Vagina (tissue), 2 donors: ENCODE measurements around the gene SYCE3. TPM values are rescaled to one million over a fixed set of nuclear protein-coding genes. Genes with fewer than 3 reads are reported as not detected.

ENCODE experiments used
- DNase-seq, 2 donors: peaks; one replicate each; pipeline ENCODE4 v3.0.0-alpha.2; 2017; ENCODE audit errors: extremely low spot score in 2 of 2
- H3K27ac ChIP-seq: fragments of 200-600 bp; sonication (generic); one replicate; pipeline ENCODE4 v1.5.1; 2019
- H3K27me3 ChIP-seq: fragments of 200-600 bp; sonication (generic); one replicate; pipeline ENCODE4 v1.5.1; 2019
- H3K36me3 ChIP-seq, 2 donors: fragments of 200-600 bp; sonication (generic); one replicate each; pipeline ENCODE4 v1.5.1; 2017 to 2019
- H3K4me1 ChIP-seq: fragments of 200-600 bp; sonication (generic); one replicate; pipeline ENCODE4 v1.5.1; 2019
- H3K4me3 ChIP-seq, 2 donors: fragments of 200-600 bp; sonication (generic); 1 replicate in 1 of 2; 2 replicates in 1 of 2; pipeline ENCODE4 v1.5.1; 2016 to 2019
- H3K9me3 ChIP-seq: fragments of 200-600 bp; sonication (generic); one replicate; pipeline ENCODE4 v1.5.1; 2019
- POLR2A ChIP-seq, 2 donors: fragments of 450-650 bp; IDR thresholded peaks; one replicate each; pipeline ENCODE4 v1.6.1; 2017; ENCODE audit warnings: antibody characterized with exemption in 2 of 2, mild to moderate bottlenecking in 2 of 2, moderate library complexity in 2 of 2
- POLR2AphosphoS5 ChIP-seq, 2 donors: sonication (generic); formaldehyde crosslinking; IDR thresholded peaks; one replicate each; pipeline ENCODE4 v1.9.0; 2017; ENCODE audit warnings: antibody characterized with exemption in 2 of 2, mild to moderate bottlenecking in 2 of 2, low read depth in 1 of 2; ENCODE audit not compliant: insufficient read depth in 1 of 2
- intact Hi-C: fragments of 100-400 bp; cut with DNase I; formaldehyde crosslinking; loops from one replicate; pipeline ENCODE4 v1.15.1; 2023
- total RNA-seq: library from RNA; depleted of rRNA; stranded (reverse); fragments of >200 nt; gene quantifications from one replicate; pipeline ENCODE4 v1.2.3, GENCODE V29; 2016
- TF ChIP-seq, protein P1 (sequence below), 3 experiments: fragments of 450-650 bp in 2 of 3; fragments of 200-600 bp in 1 of 3; sonication (generic) in 1 of 3; IDR thresholded peaks; one replicate each; pipeline ENCODE4 v1.5.1; 2017 to 2019; ENCODE audit warnings: antibody characterized with exemption in 3 of 3, mild to moderate bottlenecking in 2 of 3, moderate library complexity in 2 of 3

The SYCE3 gene
- total RNA-seq, 1 donor from 2014 or later: not detected

DNA sequence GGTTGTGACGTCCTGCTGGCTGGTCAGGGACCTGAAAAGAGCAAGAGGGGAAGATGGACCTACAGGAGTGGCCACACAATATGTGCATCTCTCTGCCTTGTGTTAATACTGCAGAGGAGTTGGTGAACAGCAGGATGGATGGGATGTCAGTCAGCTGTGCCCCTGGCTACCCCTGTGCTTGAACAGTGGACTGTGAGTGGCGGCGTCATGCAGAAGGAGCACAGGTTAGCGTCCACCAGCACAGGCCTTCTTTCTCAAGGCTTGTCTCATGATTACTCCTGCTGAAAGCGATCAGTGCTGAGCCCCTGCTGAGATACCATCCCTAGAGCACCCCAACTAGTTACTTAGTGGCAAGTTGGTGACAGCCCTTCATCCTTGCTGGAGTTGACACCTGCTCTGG is 23.7 kb upstream of the SYCE3 start:
- no peaks in the 10 kb centered on the region for H3K36me3 ChIP-seq
- no peak overlapping the region for H3K27ac ChIP-seq
- H3K27me3 ChIP-seq: no peaks in the 10 kb centered on the region
- no peak for DNase-seq
- peaks cover 17% of the 10 kb centered on the region for H3K4me1 ChIP-seq
- TF ChIP-seq POLR2A (IDR thresholded peaks at IDR 0.05) (no peak), POLR2AphosphoS5 (IDR thresholded peaks at IDR 0.05; ENCODE audit: insufficient read depth in 1 of 2, low read depth in 1 of 2) (no peak)
- TF ChIP-seq, protein P1, sequence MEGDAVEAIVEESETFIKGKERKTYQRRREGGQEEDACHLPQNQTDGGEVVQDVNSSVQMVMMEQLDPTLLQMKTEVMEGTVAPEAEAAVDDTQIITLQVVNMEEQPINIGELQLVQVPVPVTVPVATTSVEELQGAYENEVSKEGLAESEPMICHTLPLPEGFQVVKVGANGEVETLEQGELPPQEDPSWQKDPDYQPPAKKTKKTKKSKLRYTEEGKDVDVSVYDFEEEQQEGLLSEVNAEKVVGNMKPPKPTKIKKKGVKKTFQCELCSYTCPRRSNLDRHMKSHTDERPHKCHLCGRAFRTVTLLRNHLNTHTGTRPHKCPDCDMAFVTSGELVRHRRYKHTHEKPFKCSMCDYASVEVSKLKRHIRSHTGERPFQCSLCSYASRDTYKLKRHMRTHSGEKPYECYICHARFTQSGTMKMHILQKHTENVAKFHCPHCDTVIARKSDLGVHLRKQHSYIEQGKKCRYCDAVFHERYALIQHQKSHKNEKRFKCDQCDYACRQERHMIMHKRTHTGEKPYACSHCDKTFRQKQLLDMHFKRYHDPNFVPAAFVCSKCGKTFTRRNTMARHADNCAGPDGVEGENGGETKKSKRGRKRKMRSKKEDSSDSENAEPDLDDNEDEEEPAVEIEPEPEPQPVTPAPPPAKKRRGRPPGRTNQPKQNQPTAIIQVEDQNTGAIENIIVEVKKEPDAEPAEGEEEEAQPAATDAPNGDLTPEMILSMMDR (IDR thresholded peaks at IDR 0.05): no peak
- H3K4me3 ChIP-seq: no peak overlapping the region
- H3K9me3 ChIP-seq: no peaks in the 10 kb centered on the region
- intact Hi-C loops: no loop called here

DNA sequence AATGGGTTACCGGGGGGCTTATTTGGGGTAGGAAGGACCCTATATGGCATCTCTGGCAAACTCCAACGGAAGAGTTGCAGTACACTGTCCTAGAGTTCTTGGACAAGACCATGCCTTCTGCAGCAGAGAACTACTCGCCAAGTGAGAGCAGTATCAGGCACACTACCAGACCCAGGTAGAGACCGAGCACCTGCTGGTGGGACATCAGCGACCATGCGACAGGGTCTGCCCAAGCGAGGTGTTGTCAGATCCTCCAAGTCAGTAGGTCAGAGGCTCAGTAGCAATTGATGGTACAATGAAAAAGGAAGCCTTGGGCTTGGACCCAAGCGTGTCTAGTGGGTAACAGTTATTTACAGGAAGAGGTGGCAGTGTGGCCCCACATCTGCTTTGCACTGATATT is 23.1 kb upstream of the SYCE3 start:
- TF ChIP-seq, protein P1 (IDR thresholded peaks at IDR 0.05): no peak
- TF ChIP-seq POLR2AphosphoS5 (IDR thresholded peaks at IDR 0.05; ENCODE audit: insufficient read depth in 1 of 2, low read depth in 1 of 2) (no peak), POLR2A (IDR thresholded peaks at IDR 0.05) (no peak)
- Histone ChIP-seq H3K4me3 (no peak overlapping the region), H3K27me3 (no peaks in the 10 kb centered on the region), H3K4me1 (peaks cover 20% of the 10 kb centered on the region), H3K27ac (no peak overlapping the region), H3K36me3 (no peaks in the 10 kb centered on the region), H3K9me3 (no peaks in the 10 kb centered on the region)
- DNase-seq: no peak
- intact Hi-C loops: no loop called here

GRCh38 chr22:50585238-50585637 is 22.5 kb upstream of the SYCE3 start:
- Histone ChIP-seq H3K4me1 (peaks cover 20% of the 10 kb centered on the region), H3K36me3 (no peaks in the 10 kb centered on the region), H3K9me3 (no peaks in the 10 kb centered on the region), H3K4me3 (no peak overlapping the region), H3K27ac (no peak overlapping the region), H3K27me3 (no peaks in the 10 kb centered on the region)
- TF ChIP-seq POLR2AphosphoS5 (IDR thresholded peaks at IDR 0.05; ENCODE audit: insufficient read depth in 1 of 2, low read depth in 1 of 2): no peak
- TF ChIP-seq, protein P1 (IDR thresholded peaks at IDR 0.05): no peak
- no peak for TF ChIP-seq POLR2A (IDR thresholded peaks at IDR 0.05)
- no peak for DNase-seq
- intact Hi-C loops: no loop called here

GRCh38 chr22:50584106-50585096 is 21.7 kb upstream of the SYCE3 start:
- TF ChIP-seq, protein P1 (IDR thresholded peaks at IDR 0.05): no peak
- no peak for TF ChIP-seq POLR2A (IDR thresholded peaks at IDR 0.05)
- no peak for TF ChIP-seq POLR2AphosphoS5 (IDR thresholded peaks at IDR 0.05; ENCODE audit: insufficient read depth in 1 of 2, low read depth in 1 of 2)
- Histone ChIP-seq H3K4me1 (peaks cover 20% of the 10 kb centered on the region), H3K9me3 (no peaks in the 10 kb centered on the region), H3K27ac (no peak overlapping the region), H3K36me3 (no peaks in the 10 kb centered on the region), H3K4me3 (no peak overlapping the region), H3K27me3 (no peaks in the 10 kb centered on the region)
- DNase-seq: no peak
- intact Hi-C loops: loop anchor here (5.0 kb wide), 2 partner anchors 42 to 57 kb away; partner anchors contain the start of gene SCO2
